ENCODE measurements around the gene SNX5.

DNA sequence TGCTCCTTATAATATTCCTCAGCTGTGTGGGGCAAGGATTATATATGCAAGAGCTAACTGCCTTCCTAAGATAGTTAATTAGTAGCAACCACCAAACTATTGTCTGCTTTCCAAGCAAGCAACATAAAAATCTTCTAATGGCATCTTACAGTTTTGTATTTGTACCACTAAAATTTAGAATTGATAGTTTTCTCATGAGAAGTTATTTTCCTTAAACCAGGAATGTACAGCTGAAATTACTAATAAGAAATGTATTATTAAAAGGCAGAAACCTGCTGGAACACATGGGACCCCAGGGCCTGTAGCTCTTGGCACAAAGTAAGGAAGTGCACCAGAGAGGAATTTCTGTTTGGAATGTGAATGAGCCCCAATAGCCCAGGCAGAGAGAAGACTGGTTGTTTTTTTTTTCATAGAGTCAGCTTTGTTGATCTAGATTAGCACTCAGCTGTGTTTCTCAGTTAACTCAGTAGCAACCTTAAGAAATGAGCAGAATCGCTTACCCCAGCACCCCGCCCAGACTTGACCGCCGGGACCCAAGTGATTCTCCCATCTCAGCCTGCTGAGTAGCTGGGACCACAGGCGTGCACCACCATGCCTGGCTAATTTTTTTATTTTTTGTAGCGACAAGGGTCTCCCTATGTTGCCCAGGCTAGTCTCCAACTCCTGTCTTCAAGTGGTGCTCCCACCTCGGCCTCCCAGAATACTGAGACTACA, 2.9 kb upstream of the SNX5 start:
- TF ChIP-seq, protein P1, sequence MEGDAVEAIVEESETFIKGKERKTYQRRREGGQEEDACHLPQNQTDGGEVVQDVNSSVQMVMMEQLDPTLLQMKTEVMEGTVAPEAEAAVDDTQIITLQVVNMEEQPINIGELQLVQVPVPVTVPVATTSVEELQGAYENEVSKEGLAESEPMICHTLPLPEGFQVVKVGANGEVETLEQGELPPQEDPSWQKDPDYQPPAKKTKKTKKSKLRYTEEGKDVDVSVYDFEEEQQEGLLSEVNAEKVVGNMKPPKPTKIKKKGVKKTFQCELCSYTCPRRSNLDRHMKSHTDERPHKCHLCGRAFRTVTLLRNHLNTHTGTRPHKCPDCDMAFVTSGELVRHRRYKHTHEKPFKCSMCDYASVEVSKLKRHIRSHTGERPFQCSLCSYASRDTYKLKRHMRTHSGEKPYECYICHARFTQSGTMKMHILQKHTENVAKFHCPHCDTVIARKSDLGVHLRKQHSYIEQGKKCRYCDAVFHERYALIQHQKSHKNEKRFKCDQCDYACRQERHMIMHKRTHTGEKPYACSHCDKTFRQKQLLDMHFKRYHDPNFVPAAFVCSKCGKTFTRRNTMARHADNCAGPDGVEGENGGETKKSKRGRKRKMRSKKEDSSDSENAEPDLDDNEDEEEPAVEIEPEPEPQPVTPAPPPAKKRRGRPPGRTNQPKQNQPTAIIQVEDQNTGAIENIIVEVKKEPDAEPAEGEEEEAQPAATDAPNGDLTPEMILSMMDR (IDR thresholded peaks at IDR 0.05), result no peak
- no peak for TF ChIP-seq POLR2A (IDR thresholded peaks at IDR 0.05)
